D341Med (cell line): ENCODE measurements around the gene CLDN5.

Experiments
- DNase-seq: peaks from one replicate; pipeline ENCODE4 v3.0.0; 2012; ENCODE audit warnings: low spot score

CLDN5 gene

GRCh38 chr22:19480789-19481188 is 43.4 kb downstream of the CLDN5 start:
- no peak for DNase-seq

- no peak for DNase-seq
Observed at GRCh38 chr22:19480173-19480568, 44.0 kb downstream of the CLDN5 start.

- DNase-seq = peak; percentile 93
Observed at GRCh38 chr22:19479355-19480172, 44.6 kb downstream of the CLDN5 start, which contains the start of gene CDC45. CDC45 (plus strand) TSS chr22:19479920; CDS start chr22:19479969, 49 bp downstream.

- DNase-seq = peak; percentile 91
Observed at GRCh38 chr22:19478901-19479354, 45.3 kb downstream of the CLDN5 start, which contains the start of gene UFD1. UFD1 (minus strand) TSS chr22:19479193; CDS start chr22:19479085, 108 bp downstream.

GRCh38 chr22:19478045-19478900 is 45.9 kb downstream of the CLDN5 start:
- DNase-seq = no peak

GRCh38 chr22:19477321-19478044 is 46.7 kb downstream of the CLDN5 start:
- no peak for DNase-seq

GRCh38 chr22:19476023-19476422 is 48.2 kb downstream of the CLDN5 start:
- no peak for DNase-seq

GRCh38 chr22:19473578-19473977 is 50.6 kb downstream of the CLDN5 start:
- no peak for DNase-seq
